Keratinocyte (primary cell): Measurements from ENCODE around the gene PCK2. TPM values are rescaled to one million over a fixed set of nuclear protein-coding genes. Genes with fewer than 3 reads are reported as not detected.

Experiments
- DNase-seq: peaks from one replicate; pipeline ENCODE4 v3.0.0-alpha.2; 2011; ENCODE audit warnings: low read depth, missing footprints, low spot score
- FAIRE-seq: peaks from 2 replicates; lab custom pipeline; 2011; peaks lifted over from hg19 to GRCh38; lab: Jason Lieb, UNC
- H2AFZ ChIP-seq: 2 replicates; pipeline ENCODE4 v1.6.0; 2012; ENCODE audit warnings: low read length, control low read depth, inconsistent platforms; ENCODE audit not compliant: control insufficient read depth
- H3K27ac ChIP-seq: 2 replicates; pipeline ENCODE4 v1.5.1; 2011; ENCODE audit warnings: low read length; ENCODE audit not compliant: control insufficient read depth, insufficient read depth
- H3K27me3 ChIP-seq: 3 replicates; pipeline ENCODE4 v1.6.0; 2011; ENCODE audit warnings: low read length; ENCODE audit not compliant: control insufficient read depth, insufficient read depth; ENCODE audit errors: extremely low read depth
- H3K36me3 ChIP-seq, 2 experiments: 2 replicates in 1 of 2; 3 replicates in 1 of 2; pipeline ENCODE4 v1.5.1; 2011; ENCODE audit warnings: low read length in 2 of 2, mild to moderate bottlenecking in 1 of 2; ENCODE audit not compliant: control insufficient read depth in 2 of 2, insufficient read depth in 2 of 2; ENCODE audit errors: extremely low read depth in 1 of 2
- H3K4me1 ChIP-seq: 3 replicates; pipeline ENCODE4 v1.5.1; 2011; ENCODE audit warnings: low read length; ENCODE audit not compliant: control insufficient read depth, insufficient read depth; ENCODE audit errors: extremely low read depth
- H3K4me2 ChIP-seq: 3 replicates; pipeline ENCODE4 v1.6.0; 2011; ENCODE audit warnings: low read depth, low read length; ENCODE audit not compliant: control insufficient read depth, insufficient read depth; ENCODE audit errors: extremely low read depth
- H3K4me3 ChIP-seq, 3 experiments: fragments of 200-600 bp in 1 of 3; sonication (generic) in 1 of 3; 2 replicates in 2 of 3; 3 replicates in 1 of 3; pipeline ENCODE4 v1.5.1; 2011 to 2016; ENCODE audit warnings: low read length in 3 of 3, mild to moderate bottlenecking in 3 of 3, control low read depth in 2 of 3, inconsistent platforms in 1 of 3, low read depth in 1 of 3, mixed read lengths in 1 of 3, mixed run types in 1 of 3, moderate library complexity in 1 of 3; ENCODE audit not compliant: control insufficient read depth in 2 of 3, insufficient read depth in 2 of 3; ENCODE audit errors: extremely low read depth in 1 of 3
- H3K79me2 ChIP-seq: 2 replicates; pipeline ENCODE4 v1.6.0; 2012; ENCODE audit warnings: low read length; ENCODE audit not compliant: control insufficient read depth, insufficient read depth
- H3K9ac ChIP-seq: 3 replicates; pipeline ENCODE4 v1.6.0; 2011; ENCODE audit warnings: low read length; ENCODE audit not compliant: control insufficient read depth, insufficient read depth; ENCODE audit errors: extremely low read depth
- H3K9me1 ChIP-seq: 3 replicates; pipeline ENCODE4 v1.6.0; 2011; ENCODE audit warnings: low read length; ENCODE audit not compliant: control insufficient read depth, insufficient read depth; ENCODE audit errors: extremely low read depth
- H3K9me3 ChIP-seq: 2 replicates; pipeline ENCODE4 v1.5.1; 2012; ENCODE audit warnings: low read depth, low read length; ENCODE audit not compliant: control insufficient read depth
- H4K20me1 ChIP-seq: 3 replicates; pipeline ENCODE4 v1.6.0; 2011; ENCODE audit warnings: low read length; ENCODE audit not compliant: control insufficient read depth, insufficient read depth; ENCODE audit errors: extremely low read depth
- CTCF ChIP-seq, 3 experiments: IDR thresholded peaks in 1 of 3; conservative IDR thresholded peaks in 1 of 3; optimal IDR thresholded peaks in 1 of 3; 2 replicates in 2 of 3; 3 replicates in 1 of 3; pipeline versions ENCODE3 to v1.5.1; 2011; ENCODE audit warnings: low read length in 3 of 3, mild to moderate bottlenecking in 3 of 3, moderate library complexity in 2 of 3, control low read depth in 1 of 3, inconsistent platforms in 1 of 3; ENCODE audit not compliant: insufficient read depth in 2 of 3; ENCODE audit errors: extremely low read depth in 1 of 3
- EZH2 ChIP-seq: IDR thresholded peaks from one replicate; pipeline ENCODE4 v1.6.1; 2012; ENCODE audit warnings: inconsistent platforms, mild to moderate bottlenecking, low read length, moderate library complexity
- dilution Hi-C: fragments of 300-500 bp; cut with MboI; formaldehyde crosslinking; loops from one replicate; pipeline ENCODE4 v1.7.0; 2020; ENCODE audit warnings: low sequenced_read_pairs; ENCODE audit not compliant: extremely low pct_ligation_motif_present
- polyA plus RNA-seq, 5 experiments: library from polyadenylated mRNA; depleted of rRNA in 3 of 5; stranded (reverse) in 3 of 5; stranded (forward) in 1 of 5; unstranded in 1 of 5; fragments of >200 nt; gene quantifications; 1 replicate in 1 of 5; 2 replicates in 3 of 5; 3 replicates in 1 of 5; pipeline versions ENCODE4 v1.2.1 to v1.2.3, GENCODE V29; 2011 to 2012; ENCODE audit warnings: missing spikeins in 2 of 5, low read depth in 1 of 5, low replicate concordance in 1 of 5

The PCK2 gene
- polyA plus RNA-seq, 1 donor (not counting 4 experiments of a cell fraction or from before 2014, with no cell fraction given) = 16.6 TPM

- Histone ChIP-seq H3K27me3 (no peaks in the 10 kb centered on the region), H3K4me2 (no peak overlapping the region), H3K9me1 (no peaks in the 10 kb centered on the region), H3K9me3 (no peaks in the 10 kb centered on the region), H3K4me3 (no peak overlapping the region), H3K79me2 (peaks cover 6% of the 10 kb centered on the region), H4K20me1 (no peaks in the 10 kb centered on the region), H3K27ac (no peak overlapping the region), H3K9ac (no peak overlapping the region), H3K36me3 (peaks cover 2 to 7% of the 10 kb centered on the region in 2 experiments), H3K4me1 (peaks cover 22% of the 10 kb centered on the region), H2AFZ (peak overlapping the region; percentile 42)
- TF ChIP-seq CTCF (optimal IDR thresholded peaks at IDR 0.05 in 1 of 3, IDR thresholded peaks at IDR 0.05 in 1 of 3, conservative IDR thresholded peaks at IDR 0.05 in 1 of 3; ENCODE audit: extremely low read depth in 1 of 3, insufficient read depth in 2 of 3, low read length in 3 of 3) (no peak), EZH2 (no peak)
- DNase-seq = no peak
- dilution Hi-C loops = no loop called here
- no peak for FAIRE-seq
Measured at GRCh38 chr14:24132976-24133375, 38.9 kb downstream of the PCK2 start.

- peaks cover 22% of the 10 kb centered on the region for H3K4me1 ChIP-seq
- peaks cover 9 to 14% of the 10 kb centered on the region in 2 experiments for H3K36me3 ChIP-seq
- no peak overlapping the region for H3K27ac ChIP-seq
- H3K79me2 ChIP-seq = peaks cover 10% of the 10 kb centered on the region
- no peaks in the 10 kb centered on the region for H4K20me1 ChIP-seq
- H3K9me1 ChIP-seq = no peaks in the 10 kb centered on the region
- H3K9me3 ChIP-seq = no peaks in the 10 kb centered on the region
- no peak overlapping the region for H3K4me3 ChIP-seq
- FAIRE-seq (no peak), DNase-seq (no peak)
- H3K27me3 ChIP-seq = no peaks in the 10 kb centered on the region
- no peak for TF ChIP-seq EZH2
- no peak for TF ChIP-seq CTCF (optimal IDR thresholded peaks at IDR 0.05 in 1 of 3, IDR thresholded peaks at IDR 0.05 in 1 of 3, conservative IDR thresholded peaks at IDR 0.05 in 1 of 3; ENCODE audit: extremely low read depth in 1 of 3, insufficient read depth in 2 of 3, low read length in 3 of 3)
- no peak overlapping the region for H2AFZ ChIP-seq
- H3K4me2 ChIP-seq = no peak overlapping the region
- dilution Hi-C loops = no loop called here
- H3K9ac ChIP-seq = no peak overlapping the region
Measured at GRCh38 chr14:24133735-24134134, 39.6 kb downstream of the PCK2 start.
